ENCODE data around the gene A1CF.

The A1CF gene

GRCh38 chr10:50837095-50837494 lies 48.3 kb downstream of the A1CF start:
- Histone ChIP-seq H3K4me3 (ENCODE audit: low read depth in 1 of 5, low read length in 5 of 5) (no peak overlapping the region), H3K36me3 (ENCODE audit: control insufficient read depth in 5 of 5, insufficient read depth in 5 of 5, low read length in 5 of 5) (no peaks in the 10 kb centered on the region), H3K4me1 (ENCODE audit: control insufficient read depth in 5 of 5, insufficient read depth in 5 of 5, low read length in 5 of 5) (no peaks in the 10 kb centered on the region), H3K27me3 (ENCODE audit: control insufficient read depth in 5 of 5, insufficient read depth in 4 of 5, low read length in 5 of 5) (no peaks in the 10 kb centered on the region), H3K9ac (ENCODE audit: low read length in 5 of 5) (no peak overlapping the region), H3K9me3 (ENCODE audit: control insufficient read depth in 5 of 5, low read length in 5 of 5) (no peaks in the 10 kb centered on the region), H3K27ac (ENCODE audit: low read depth, low read length) (no peak overlapping the region)

GRCh38 chr10:50832171-50832751 lies 53.2 kb downstream of the A1CF start:
- Histone ChIP-seq H3K4me3 (ENCODE audit: low read depth in 1 of 5, low read length in 5 of 5) (no peak overlapping the region), H3K36me3 (ENCODE audit: control insufficient read depth in 5 of 5, insufficient read depth in 5 of 5, low read length in 5 of 5) (no peaks in the 10 kb centered on the region), H3K4me1 (ENCODE audit: control insufficient read depth in 5 of 5, insufficient read depth in 5 of 5, low read length in 5 of 5) (no peaks in the 10 kb centered on the region), H3K9ac (ENCODE audit: low read length in 5 of 5) (no peak overlapping the region), H3K27ac (ENCODE audit: low read depth, low read length) (no peak overlapping the region), H3K9me3 (ENCODE audit: control insufficient read depth in 5 of 5, low read length in 5 of 5) (no peaks in the 10 kb centered on the region), H3K27me3 (ENCODE audit: control insufficient read depth in 5 of 5, insufficient read depth in 4 of 5, low read length in 5 of 5) (no peaks in the 10 kb centered on the region)

GRCh38 chr10:50830066-50830465 lies 55.4 kb downstream of the A1CF start:
- H3K9me3 ChIP-seq (ENCODE audit: control insufficient read depth in 5 of 5, low read length in 5 of 5), result no peaks in the 10 kb centered on the region
- no peaks in the 10 kb centered on the region for H3K27me3 ChIP-seq (ENCODE audit: control insufficient read depth in 5 of 5, insufficient read depth in 4 of 5, low read length in 5 of 5)
- no peak overlapping the region for H3K27ac ChIP-seq (ENCODE audit: low read depth, low read length)
- no peak overlapping the region for H3K9ac ChIP-seq (ENCODE audit: low read length in 5 of 5)
- H3K36me3 ChIP-seq (ENCODE audit: control insufficient read depth in 5 of 5, insufficient read depth in 5 of 5, low read length in 5 of 5), result no peaks in the 10 kb centered on the region
- no peaks in the 10 kb centered on the region for H3K4me1 ChIP-seq (ENCODE audit: control insufficient read depth in 5 of 5, insufficient read depth in 5 of 5, low read length in 5 of 5)
- H3K4me3 ChIP-seq (ENCODE audit: low read depth in 1 of 5, low read length in 5 of 5), result no peak overlapping the region

- H3K9ac ChIP-seq (ENCODE audit: low read length in 5 of 5), result no peak overlapping the region
- H3K4me1 ChIP-seq (ENCODE audit: control insufficient read depth in 5 of 5, insufficient read depth in 5 of 5, low read length in 5 of 5), result no peaks in the 10 kb centered on the region
- no peaks in the 10 kb centered on the region for H3K9me3 ChIP-seq (ENCODE audit: control insufficient read depth in 5 of 5, low read length in 5 of 5)
- peaks cover 0 to 3% (median 0%) of the 10 kb centered on the region in 5 donors for H3K27me3 ChIP-seq (ENCODE audit: control insufficient read depth in 5 of 5, insufficient read depth in 4 of 5, low read length in 5 of 5)
- no peaks in the 10 kb centered on the region for H3K36me3 ChIP-seq (ENCODE audit: control insufficient read depth in 5 of 5, insufficient read depth in 5 of 5, low read length in 5 of 5)
- H3K27ac ChIP-seq (ENCODE audit: low read depth, low read length), result no peak overlapping the region
- H3K4me3 ChIP-seq (ENCODE audit: low read depth in 1 of 5, low read length in 5 of 5), result no peak overlapping the region
These were observed 60.6 kb downstream of the A1CF start for GRCh38 chr10:50824782-50825181.

GRCh38 chr10:50823789-50824188 lies 61.6 kb downstream of the A1CF start:
- Histone ChIP-seq H3K4me1 (ENCODE audit: control insufficient read depth in 5 of 5, insufficient read depth in 5 of 5, low read length in 5 of 5) (no peaks in the 10 kb centered on the region), H3K36me3 (ENCODE audit: control insufficient read depth in 5 of 5, insufficient read depth in 5 of 5, low read length in 5 of 5) (no peaks in the 10 kb centered on the region), H3K9me3 (ENCODE audit: control insufficient read depth in 5 of 5, low read length in 5 of 5) (no peaks in the 10 kb centered on the region), H3K27me3 (ENCODE audit: control insufficient read depth in 5 of 5, insufficient read depth in 4 of 5, low read length in 5 of 5) (peaks cover 0 to 3% (median 0%) of the 10 kb centered on the region in 5 donors), H3K27ac (ENCODE audit: low read depth, low read length) (no peak overlapping the region), H3K4me3 (ENCODE audit: low read depth in 1 of 5, low read length in 5 of 5) (no peak overlapping the region), H3K9ac (ENCODE audit: low read length in 5 of 5) (no peak overlapping the region)

GRCh38 chr10:50809596-50809995 lies 75.8 kb downstream of the A1CF start:
- Histone ChIP-seq H3K4me3 (ENCODE audit: low read depth in 1 of 5, low read length in 5 of 5) (no peak overlapping the region), H3K9ac (ENCODE audit: low read length in 5 of 5) (no peak overlapping the region), H3K9me3 (ENCODE audit: control insufficient read depth in 5 of 5, low read length in 5 of 5) (no peaks in the 10 kb centered on the region), H3K36me3 (ENCODE audit: control insufficient read depth in 5 of 5, insufficient read depth in 5 of 5, low read length in 5 of 5) (no peaks in the 10 kb centered on the region), H3K27me3 (ENCODE audit: control insufficient read depth in 5 of 5, insufficient read depth in 4 of 5, low read length in 5 of 5) (no peaks in the 10 kb centered on the region), H3K4me1 (ENCODE audit: control insufficient read depth in 5 of 5, insufficient read depth in 5 of 5, low read length in 5 of 5) (no peaks in the 10 kb centered on the region), H3K27ac (ENCODE audit: low read depth, low read length) (no peak overlapping the region)

- no peak overlapping the region for H3K9ac ChIP-seq (ENCODE audit: low read length in 5 of 5)
- H3K27me3 ChIP-seq (ENCODE audit: control insufficient read depth in 5 of 5, insufficient read depth in 4 of 5, low read length in 5 of 5), result no peaks in the 10 kb centered on the region
- no peaks in the 10 kb centered on the region for H3K9me3 ChIP-seq (ENCODE audit: control insufficient read depth in 5 of 5, low read length in 5 of 5)
- no peaks in the 10 kb centered on the region for H3K4me1 ChIP-seq (ENCODE audit: control insufficient read depth in 5 of 5, insufficient read depth in 5 of 5, low read length in 5 of 5)
- no peak overlapping the region for H3K4me3 ChIP-seq (ENCODE audit: low read depth in 1 of 5, low read length in 5 of 5)
- H3K36me3 ChIP-seq (ENCODE audit: control insufficient read depth in 5 of 5, insufficient read depth in 5 of 5, low read length in 5 of 5), result no peaks in the 10 kb centered on the region
- H3K27ac ChIP-seq (ENCODE audit: low read depth, low read length), result no peak overlapping the region
These were observed 77.3 kb downstream of the A1CF start for GRCh38 chr10:50807851-50808776.

- Histone ChIP-seq H3K27ac (ENCODE audit: low read depth, low read length) (no peak overlapping the region), H3K9ac (ENCODE audit: low read length in 5 of 5) (no peak overlapping the region), H3K27me3 (ENCODE audit: control insufficient read depth in 5 of 5, insufficient read depth in 4 of 5, low read length in 5 of 5) (no peaks in the 10 kb centered on the region), H3K4me3 (ENCODE audit: low read depth in 1 of 5, low read length in 5 of 5) (no peak overlapping the region), H3K4me1 (ENCODE audit: control insufficient read depth in 5 of 5, insufficient read depth in 5 of 5, low read length in 5 of 5) (no peaks in the 10 kb centered on the region), H3K9me3 (ENCODE audit: control insufficient read depth in 5 of 5, low read length in 5 of 5) (no peaks in the 10 kb centered on the region), H3K36me3 (ENCODE audit: control insufficient read depth in 5 of 5, insufficient read depth in 5 of 5, low read length in 5 of 5) (no peaks in the 10 kb centered on the region)
These were observed 79.3 kb downstream of the A1CF start for GRCh38 chr10:50805981-50806622.

GRCh38 chr10:50799595-50799994 lies 85.8 kb downstream of the A1CF start:
- Histone ChIP-seq H3K36me3 (ENCODE audit: control insufficient read depth in 5 of 5, insufficient read depth in 5 of 5, low read length in 5 of 5) (no peaks in the 10 kb centered on the region), H3K4me3 (ENCODE audit: low read depth in 1 of 5, low read length in 5 of 5) (no peak overlapping the region)

GRCh38 chr10:50798297-50798696 lies 87.1 kb downstream of the A1CF start:
- Histone ChIP-seq H3K27me3 (ENCODE audit: control insufficient read depth in 5 of 5, insufficient read depth in 4 of 5, low read length in 5 of 5) (no peaks in the 10 kb centered on the region), H3K36me3 (ENCODE audit: control insufficient read depth in 5 of 5, insufficient read depth in 5 of 5, low read length in 5 of 5) (no peaks in the 10 kb centered on the region), H3K4me1 (ENCODE audit: control insufficient read depth in 5 of 5, insufficient read depth in 5 of 5, low read length in 5 of 5) (no peaks in the 10 kb centered on the region), H3K4me3 (ENCODE audit: low read depth in 1 of 5, low read length in 5 of 5) (no peak overlapping the region), H3K9ac (ENCODE audit: low read length in 5 of 5) (no peak overlapping the region), H3K27ac (ENCODE audit: low read depth, low read length) (no peak overlapping the region), H3K9me3 (ENCODE audit: control insufficient read depth in 5 of 5, low read length in 5 of 5) (no peaks in the 10 kb centered on the region)

More at GRCh38 chr10:50799595-50799994, 85.8 kb downstream of the A1CF start:
- no peak overlapping the region for H3K9ac ChIP-seq (ENCODE audit: low read length in 5 of 5)
- no peaks in the 10 kb centered on the region for H3K27me3 ChIP-seq (ENCODE audit: control insufficient read depth in 5 of 5, insufficient read depth in 4 of 5, low read length in 5 of 5)
- no peaks in the 10 kb centered on the region for H3K4me1 ChIP-seq (ENCODE audit: control insufficient read depth in 5 of 5, insufficient read depth in 5 of 5, low read length in 5 of 5)
- H3K27ac ChIP-seq (ENCODE audit: low read depth, low read length), result no peak overlapping the region
- no peaks in the 10 kb centered on the region for H3K9me3 ChIP-seq (ENCODE audit: control insufficient read depth in 5 of 5, low read length in 5 of 5)

Data from subcutaneous abdominal adipose tissue (tissue), 5 donors.